HCT116 (cell line): Measurements from ENCODE around the gene CFAP45. TPM values are rescaled to one million over a fixed set of nuclear protein-coding genes. Genes with fewer than 3 reads are reported as not detected.

Experiments
- ATAC-seq: fragments of 200-7000 bp; cut with Tn5 transposase; 2 replicates; pipeline ENCODE4 v1.9.1; 2020; ENCODE audit warnings: mild to moderate bottlenecking, moderate library complexity
- BruUV-seq: library from RNA; stranded (reverse); fragments of 400-500 nt; replicated peaks from 2 replicates; lab custom pipeline; 2021; lab: Mats Ljungman, UMichigan
- CTCF ChIA-PET: fragments of 300-600 bp; sonication (Branson Sonifier 250); formaldehyde crosslinking; loops from one replicate; lab custom pipeline; 2021; ENCODE audit warnings: antibody characterized with exemption; lab: Charles Lee
- POLR2A ChIA-PET: fragments of 300-600, 350-600 bp; sonication (Branson Sonifier 250); formaldehyde crosslinking; loops from one replicate; lab custom pipeline; 2021; ENCODE audit warnings: antibody characterized with exemption; lab: Charles Lee
- RAD21 ChIA-PET, 2 experiments: fragments of 300-600 bp; sonication (Branson Sonifier 250); formaldehyde crosslinking; loops; one replicate each; lab custom pipeline; 2023; ENCODE audit warnings: low total read pairs in 2 of 2; ENCODE audit not compliant: uncharacterized antibody in 2 of 2, unreplicated experiment in 2 of 2, low non-redundant PET in 1 of 2; lab: Charles Lee
- DNase-seq: peaks from one replicate; pipeline ENCODE4 v3.0.0-alpha.2; 2010; ENCODE audit warnings: low read depth, low spot score
- H2AFZ ChIP-seq: fragments of 200-600 bp; shearing (Covaris generic), sonication (generic); 2 replicates; pipeline ENCODE4 v1.6.1; 2017; ENCODE audit warnings: low read depth, mixed run types, mixed read lengths, antibody characterized with exemption, low read length; ENCODE audit not compliant: poor library complexity, severe bottlenecking
- H3K27ac ChIP-seq: 2 replicates; pipeline ENCODE4 v1.5.1; 2012; ENCODE audit warnings: low read depth, low read length
- H3K27me3 ChIP-seq: fragments of 200-600 bp; sonication (generic); 2 replicates; pipeline ENCODE4 v1.6.1; 2016; ENCODE audit warnings: mixed run types, low read length, mixed read lengths; ENCODE audit not compliant: insufficient read depth
- H3K36me3 ChIP-seq, 2 experiments: fragments of 200-500 bp in 1 of 2; fragments of 200-600 bp in 1 of 2; sonication (Bioruptor generic) in 1 of 2; sonication (generic) in 1 of 2; 2 replicates each; pipeline versions ENCODE4 v1.5.1 to v1.6.1; 2014 to 2016; ENCODE audit warnings: low read length in 2 of 2, inconsistent platforms in 1 of 2, mixed read lengths in 1 of 2, mixed run types in 1 of 2; ENCODE audit not compliant: insufficient read depth in 2 of 2, control insufficient read depth in 1 of 2
- H3K4me1 ChIP-seq, 2 experiments: fragments of 200-600 bp in 1 of 2; sonication (generic) in 1 of 2; 2 replicates each; pipeline versions ENCODE4 v1.5.1 to v1.6.1; 2012 to 2017; ENCODE audit warnings: low read length in 2 of 2, inconsistent platforms in 1 of 2, mild to moderate bottlenecking in 1 of 2, mixed read lengths in 1 of 2, mixed run types in 1 of 2, moderate library complexity in 1 of 2; ENCODE audit not compliant: insufficient read depth in 2 of 2, control insufficient read depth in 1 of 2
- H3K4me2 ChIP-seq: fragments of 200-600 bp; sonication (generic); 2 replicates; pipeline ENCODE4 v1.6.1; 2017; ENCODE audit warnings: mixed run types, low read length, mixed read lengths
- H3K4me3 ChIP-seq, 2 experiments: fragments of 200-600 bp in 1 of 2; sonication (generic) in 1 of 2; replicated peaks in 1 of 2; 2 replicates each; pipeline ENCODE4 v1.5.1; 2011 to 2016; ENCODE audit warnings: low read length in 2 of 2, control low read depth in 1 of 2, low read depth in 1 of 2, mild to moderate bottlenecking in 1 of 2, mixed read lengths in 1 of 2, mixed run types in 1 of 2
- H3K79me2 ChIP-seq: fragments of 200-600 bp; sonication (generic); 2 replicates; pipeline ENCODE4 v1.6.1; 2017; ENCODE audit warnings: mild to moderate bottlenecking, mixed run types, low read length, moderate library complexity, mixed read lengths; ENCODE audit not compliant: insufficient read depth
- H3K9ac ChIP-seq: fragments of 200-600 bp; sonication (generic); 2 replicates; pipeline ENCODE4 v1.6.1; 2016; ENCODE audit warnings: low read length, mixed read lengths
- H3K9me2 ChIP-seq: fragments of 200-600 bp; sonication (generic), shearing (Covaris generic); 2 replicates; pipeline ENCODE4 v1.6.1; 2017; ENCODE audit warnings: mixed run types, mild to moderate bottlenecking, moderate library complexity; ENCODE audit not compliant: insufficient read depth
- H3K9me3 ChIP-seq, 2 experiments: fragments of 200-500 bp in 1 of 2; fragments of 200-600 bp in 1 of 2; sonication (Bioruptor generic) in 1 of 2; sonication (generic) in 1 of 2; 2 replicates each; pipeline ENCODE4 v1.6.1; 2014 to 2017; ENCODE audit warnings: low read length in 2 of 2, mixed read lengths in 2 of 2, inconsistent platforms in 1 of 2, low read depth in 1 of 2, mild to moderate bottlenecking in 1 of 2, mixed run types in 1 of 2, moderate library complexity in 1 of 2; ENCODE audit not compliant: control insufficient read depth in 1 of 2, insufficient read depth in 1 of 2
- H4K20me1 ChIP-seq: fragments of 200-600 bp; sonication (generic), shearing (Covaris generic); 2 replicates; pipeline ENCODE4 v1.6.1; 2017; ENCODE audit warnings: mixed run types, mild to moderate bottlenecking, moderate library complexity; ENCODE audit not compliant: insufficient read depth
- CBX3 ChIP-seq: IDR thresholded peaks from 2 replicates; pipeline ENCODE4 v1.6.1; 2012; ENCODE audit warnings: low read depth
- EGR1 ChIP-seq: IDR thresholded peaks from 2 replicates; pipeline ENCODE4 v1.6.1; 2012; ENCODE audit warnings: low read depth
- ELF1 ChIP-seq: IDR thresholded peaks from 2 replicates; pipeline ENCODE4 v1.6.1; 2012; ENCODE audit warnings: low read depth, borderline replicate concordance
- FOSL1 ChIP-seq: IDR thresholded peaks from 2 replicates; pipeline ENCODE4 v1.6.1; 2012; ENCODE audit warnings: low read depth
- MAX ChIP-seq: IDR thresholded peaks from 2 replicates; pipeline ENCODE4 v1.6.1; 2012
- POLR2A ChIP-seq: IDR thresholded peaks from 2 replicates; pipeline ENCODE4 v1.7.0; 2011; ENCODE audit warnings: borderline replicate concordance; ENCODE audit not compliant: insufficient read depth, insufficient read length; ENCODE audit errors: extremely low read depth
- POLR2AphosphoS5 ChIP-seq: IDR thresholded peaks from 2 replicates; pipeline ENCODE4 v1.6.1; 2011; ENCODE audit warnings: mild to moderate bottlenecking, low read depth, low read length, moderate library complexity
- RAD21 ChIP-seq: IDR thresholded peaks from 2 replicates; pipeline ENCODE4 v1.6.1; 2012; ENCODE audit warnings: low read depth, mild to moderate bottlenecking
- SIN3A ChIP-seq: IDR thresholded peaks from 2 replicates; pipeline ENCODE4 v1.6.1; 2012; ENCODE audit warnings: low read depth
- SP1 ChIP-seq: IDR thresholded peaks from 2 replicates; pipeline ENCODE4 v1.6.1; 2012; ENCODE audit warnings: low read depth
- TCF7L2 ChIP-seq: IDR thresholded peaks from 2 replicates; pipeline ENCODE4 v1.7.0; 2011; ENCODE audit warnings: borderline replicate concordance, inconsistent platforms; ENCODE audit not compliant: insufficient read depth, insufficient read length; ENCODE audit errors: extremely low read depth
- YY1 ChIP-seq: IDR thresholded peaks from 2 replicates; pipeline ENCODE4 v1.6.1; 2011; ENCODE audit warnings: low read length, low read depth, moderate library complexity, mild to moderate bottlenecking; ENCODE audit not compliant: insufficient replicate concordance; ENCODE audit errors: extremely low read depth
- ZFX ChIP-seq: fragments of 450-650 bp; IDR thresholded peaks from 2 replicates; pipeline ENCODE4 v1.6.1; 2017
- intact Hi-C: fragments of 100-400 bp; cut with micrococcal nuclease; formaldehyde crosslinking; loops from 2 replicates; pipeline ENCODE4 v1.10.0; 2022
- total RNA-seq: library from RNA; stranded (reverse); gene quantifications from one replicate; pipeline ENCODE4 v1.2.1, GENCODE V29; 2021; ENCODE audit not compliant: unreplicated experiment
- TF ChIP-seq, protein P1 (sequence below): IDR thresholded peaks from 2 replicates; pipeline ENCODE4 v1.6.1; 2011; ENCODE audit warnings: mild to moderate bottlenecking, low read length, moderate library complexity; ENCODE audit not compliant: insufficient replicate concordance; ENCODE audit errors: extremely low read depth
- TF ChIP-seq, protein P2 (sequence below), 3 experiments: fragments of 200-600 bp in 1 of 3; sonication (generic) in 1 of 3; IDR thresholded peaks in 2 of 3; conservative IDR thresholded peaks in 1 of 3; 2 replicates each; pipeline ENCODE4 v1.5.1; 2012 to 2017; ENCODE audit warnings: low read depth in 2 of 3, low read length in 2 of 3, antibody characterized with exemption in 1 of 3, borderline replicate concordance in 1 of 3, control low read depth in 1 of 3, mild to moderate bottlenecking in 1 of 3, mixed read lengths in 1 of 3, mixed run types in 1 of 3, moderate library complexity in 1 of 3; ENCODE audit not compliant: insufficient read depth in 1 of 3
- TF ChIP-seq, protein P3 (sequence below): IDR thresholded peaks from 2 replicates; pipeline ENCODE4 v1.6.1; 2012

Gene CFAP45
- total RNA-seq, 1 experiment from 2014 or later, result 0.59 TPM

DNA sequence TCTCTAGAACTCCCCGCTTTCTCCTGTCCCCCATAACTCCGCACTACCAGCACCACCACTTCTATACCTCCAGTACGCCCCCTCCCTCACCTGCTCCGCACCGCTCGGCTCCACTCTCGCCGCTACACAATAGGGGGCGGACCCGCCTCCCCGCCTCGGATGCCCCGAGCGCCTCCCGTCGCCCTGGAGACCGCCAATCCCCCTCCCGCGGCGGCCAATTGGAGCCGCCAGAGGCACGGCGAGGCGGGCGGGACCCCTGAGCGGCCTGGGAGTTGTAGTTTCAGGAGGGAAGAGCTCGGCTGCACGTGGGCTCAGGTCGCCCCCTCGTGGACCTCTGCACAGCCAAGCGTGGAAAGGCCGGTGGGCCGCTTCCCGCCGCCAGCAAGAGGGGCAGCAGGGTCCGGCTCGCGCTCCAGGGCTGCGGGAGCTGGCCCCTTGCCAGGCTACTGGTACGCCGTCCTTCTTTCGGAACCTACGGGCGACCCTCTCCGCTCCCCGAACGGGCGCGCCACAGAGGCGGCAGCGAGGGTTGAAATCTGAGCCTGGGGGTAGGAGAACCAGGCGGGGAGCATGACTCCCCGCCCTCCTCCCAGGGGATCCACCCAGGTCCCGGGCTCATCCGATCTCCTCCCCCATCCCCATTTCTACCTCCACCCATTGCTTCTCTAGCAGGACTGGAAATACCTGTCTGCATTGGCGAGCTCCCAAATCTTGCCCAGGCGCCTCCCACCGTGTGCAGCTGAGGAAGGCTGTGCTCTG lies 45.7 kb upstream of the CFAP45 start, which contains the start of gene IGSF9:
TSS of gene IGSF9 (minus strand) at position 131 of the 759 bp plus-strand sequence. CDS start 2,159 bp downstream, outside the sequence.
- peak; percentile 78 for DNase-seq
- ChIA-PET POLR2A (no interaction called here), CTCF (interaction anchor here (0.7 to 2.2 kb wide), 8 partner anchors 10 to 814 kb away, joined by 3 to 40 read pairs (median 3); no protein-coding TSS in a partner anchor)
- no TSS peak for BruUV-seq
- Histone ChIP-seq H3K79me2 (no peaks in the 10 kb centered on the region), H3K9ac (peak within 1 kb of the TSS; percentile 60), H4K20me1 (no peaks in the 10 kb centered on the region), H3K4me1 (peaks cover 14 to 25% of the 10 kb centered on the region in 2 experiments), H3K27ac (peak within 1 kb of the TSS; percentile 64), H3K27me3 (no peaks in the 10 kb centered on the region), H3K9me3 (no peaks in the 10 kb centered on the region), H2AFZ (peak within 1 kb of the TSS; percentile 3)
- ATAC-seq, result peak; percentile 94
- TF ChIP-seq SP1, result peak; percentile 91
- peak; percentile 41 for TF ChIP-seq POLR2A
- TF ChIP-seq ZFX, result no peak; the same call in 1 of the 2 replicates
- TF ChIP-seq ELF1, result no peak
- peak; percentile 88 for TF ChIP-seq MAX
- TF ChIP-seq FOSL1, result no peak
- TF ChIP-seq, protein P1, sequence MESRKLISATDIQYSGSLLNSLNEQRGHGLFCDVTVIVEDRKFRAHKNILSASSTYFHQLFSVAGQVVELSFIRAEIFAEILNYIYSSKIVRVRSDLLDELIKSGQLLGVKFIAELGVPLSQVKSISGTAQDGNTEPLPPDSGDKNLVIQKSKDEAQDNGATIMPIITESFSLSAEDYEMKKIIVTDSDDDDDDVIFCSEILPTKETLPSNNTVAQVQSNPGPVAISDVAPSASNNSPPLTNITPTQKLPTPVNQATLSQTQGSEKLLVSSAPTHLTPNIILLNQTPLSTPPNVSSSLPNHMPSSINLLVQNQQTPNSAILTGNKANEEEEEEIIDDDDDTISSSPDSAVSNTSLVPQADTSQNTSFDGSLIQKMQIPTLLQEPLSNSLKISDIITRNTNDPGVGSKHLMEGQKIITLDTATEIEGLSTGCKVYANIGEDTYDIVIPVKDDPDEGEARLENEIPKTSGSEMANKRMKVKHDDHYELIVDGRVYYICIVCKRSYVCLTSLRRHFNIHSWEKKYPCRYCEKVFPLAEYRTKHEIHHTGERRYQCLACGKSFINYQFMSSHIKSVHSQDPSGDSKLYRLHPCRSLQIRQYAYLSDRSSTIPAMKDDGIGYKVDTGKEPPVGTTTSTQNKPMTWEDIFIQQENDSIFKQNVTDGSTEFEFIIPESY, result peak; percentile 3
- TF ChIP-seq TCF7L2, result peak; percentile 17
- TF ChIP-seq, protein P2, sequence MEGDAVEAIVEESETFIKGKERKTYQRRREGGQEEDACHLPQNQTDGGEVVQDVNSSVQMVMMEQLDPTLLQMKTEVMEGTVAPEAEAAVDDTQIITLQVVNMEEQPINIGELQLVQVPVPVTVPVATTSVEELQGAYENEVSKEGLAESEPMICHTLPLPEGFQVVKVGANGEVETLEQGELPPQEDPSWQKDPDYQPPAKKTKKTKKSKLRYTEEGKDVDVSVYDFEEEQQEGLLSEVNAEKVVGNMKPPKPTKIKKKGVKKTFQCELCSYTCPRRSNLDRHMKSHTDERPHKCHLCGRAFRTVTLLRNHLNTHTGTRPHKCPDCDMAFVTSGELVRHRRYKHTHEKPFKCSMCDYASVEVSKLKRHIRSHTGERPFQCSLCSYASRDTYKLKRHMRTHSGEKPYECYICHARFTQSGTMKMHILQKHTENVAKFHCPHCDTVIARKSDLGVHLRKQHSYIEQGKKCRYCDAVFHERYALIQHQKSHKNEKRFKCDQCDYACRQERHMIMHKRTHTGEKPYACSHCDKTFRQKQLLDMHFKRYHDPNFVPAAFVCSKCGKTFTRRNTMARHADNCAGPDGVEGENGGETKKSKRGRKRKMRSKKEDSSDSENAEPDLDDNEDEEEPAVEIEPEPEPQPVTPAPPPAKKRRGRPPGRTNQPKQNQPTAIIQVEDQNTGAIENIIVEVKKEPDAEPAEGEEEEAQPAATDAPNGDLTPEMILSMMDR (IDR thresholded peaks at IDR 0.05 in 2 of 3, conservative IDR thresholded peaks at IDR 0.05 in 1 of 3; ENCODE audit: borderline replicate concordance in 1 of 3, insufficient read depth in 1 of 3, low read depth in 2 of 3, low read length in 2 of 3), result peak; percentile 29 to 52 (median 48); a peak in 4 of 6 replicates
- peak; percentile 42; the same call in 1 of the 2 replicates for TF ChIP-seq SIN3A
- peak; percentile 61 for TF ChIP-seq YY1
- peak; percentile 51 for TF ChIP-seq RAD21
- peak; percentile 74 for TF ChIP-seq CBX3
- TF ChIP-seq EGR1, result peak; percentile 45; the same call in 1 of the 2 replicates
- TF ChIP-seq, protein P3, sequence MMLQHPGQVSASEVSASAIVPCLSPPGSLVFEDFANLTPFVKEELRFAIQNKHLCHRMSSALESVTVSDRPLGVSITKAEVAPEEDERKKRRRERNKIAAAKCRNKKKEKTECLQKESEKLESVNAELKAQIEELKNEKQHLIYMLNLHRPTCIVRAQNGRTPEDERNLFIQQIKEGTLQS, result no peak
- TF ChIP-seq POLR2AphosphoS5, result peak; percentile 60
- TF ChIP-seq, all 23 proteins: peak for 12
- Histone ChIP-seq H3K4me2 (peak within 1 kb of the TSS; percentile 91), H3K36me3 (no peaks in the 10 kb centered on the region), H3K4me3 (peak within 1 kb of the TSS; percentile 54 to 63), H3K9me2 (no peaks in the 10 kb centered on the region)
- intact Hi-C loops, result no loop called here
- RAD21 ChIA-PET, result interaction anchor here (1.8 to 2.0 kb wide), 2 partner anchors 62 kb away, joined by 5 read pairs; no protein-coding TSS in a partner anchor
